HEK293 (cell line): ENCODE data around the gene RPL36A.

Experiments
- CTCF ChIA-PET: fragments of 350-600 bp; formaldehyde crosslinking; extraction: SDS; loops from one replicate; lab custom pipeline; 2021; ENCODE audit warnings: antibody characterized with exemption; lab: Yijun Ruan, JAX
- POLR2A ChIA-PET: fragments of 300-600 bp; formaldehyde crosslinking; extraction: SDS; loops from one replicate; lab custom pipeline; 2020; ENCODE audit warnings: antibody characterized with exemption, inconsistent platforms; lab: Yijun Ruan, JAX
- H3K27ac ChIP-seq: fragments of 200-500 bp; sonication (Bioruptor generic); 2 replicates; pipeline ENCODE4 v1.5.1; 2014; ENCODE audit warnings: low read depth, low read length, control low read depth, inconsistent platforms; ENCODE audit errors: extremely low read depth
- H3K36me3 ChIP-seq, 2 experiments: fragments of 200-500 bp in 1 of 2; sonication (Bioruptor generic) in 1 of 2; 1 replicate in 1 of 2; 2 replicates in 1 of 2; pipeline ENCODE4 v1.5.1; 2014 to 2017; ENCODE audit warnings: inconsistent platforms in 2 of 2, low read length in 2 of 2; ENCODE audit not compliant: control insufficient read depth in 2 of 2, insufficient read depth in 1 of 2
- H3K4me1 ChIP-seq: fragments of 200-500 bp; sonication (Bioruptor generic); 2 replicates; pipeline ENCODE4 v1.5.1; 2014; ENCODE audit warnings: mild to moderate bottlenecking, low read length, inconsistent platforms; ENCODE audit not compliant: control insufficient read depth, insufficient read depth
- H3K4me3 ChIP-seq: 2 replicates; pipeline ENCODE4 v1.5.1; 2011; ENCODE audit warnings: low read depth, mild to moderate bottlenecking, control low read depth, low read length, moderate library complexity
- H3K9me3 ChIP-seq: fragments of 200-500 bp; sonication (Bioruptor generic); 2 replicates; pipeline ENCODE4 v1.5.1; 2014; ENCODE audit warnings: low read depth, low read length, inconsistent platforms; ENCODE audit not compliant: control insufficient read depth, insufficient read depth
- GLIS2 ChIP-seq: fragments of 450-650 bp; formaldehyde crosslinking; IDR thresholded peaks from 2 replicates; pipeline ENCODE4 v1.5.1; 2016; ENCODE audit warnings: missing biosample characterization, missing genetic modification characterization
- IKZF3 ChIP-seq: fragments of 450-650 bp; IDR thresholded peaks from 2 replicates; pipeline ENCODE4 v1.5.0; 2018; ENCODE audit warnings: missing biosample characterization, mild to moderate bottlenecking, missing genetic modification characterization, moderate library complexity
- OSR2 ChIP-seq: fragments of 450-650 bp; formaldehyde crosslinking; IDR thresholded peaks from 2 replicates; pipeline ENCODE4 v1.5.1; 2016; ENCODE audit warnings: missing biosample characterization, missing genetic modification characterization
- OVOL3 ChIP-seq: fragments of 450-650 bp; formaldehyde crosslinking; IDR thresholded peaks from 2 replicates; pipeline ENCODE4 v1.5.1; 2016; ENCODE audit warnings: missing biosample characterization, missing genetic modification characterization
- PRDM2 ChIP-seq: fragments of 450-650 bp; formaldehyde crosslinking; IDR thresholded peaks from 2 replicates; pipeline ENCODE4 v1.5.1; 2016; ENCODE audit warnings: missing biosample characterization, missing genetic modification characterization, borderline replicate concordance
- REPIN1 ChIP-seq: fragments of 450-650 bp; formaldehyde crosslinking; IDR thresholded peaks from 2 replicates; pipeline ENCODE4 v1.5.1; 2017; ENCODE audit warnings: missing biosample characterization, missing genetic modification characterization, low read depth
- SCRT2 ChIP-seq: fragments of 450-650 bp; formaldehyde crosslinking; IDR thresholded peaks from 2 replicates; pipeline ENCODE4 v1.5.1; 2016; ENCODE audit warnings: missing biosample characterization, missing genetic modification characterization
- ZBTB26 ChIP-seq: fragments of 450-650 bp; formaldehyde crosslinking; optimal IDR thresholded peaks from 2 replicates; pipeline ENCODE3; 2016; ENCODE audit warnings: missing biosample characterization, mild to moderate bottlenecking, missing genetic modification characterization
- ZEB2 ChIP-seq: fragments of 450-650 bp; formaldehyde crosslinking; IDR thresholded peaks from 2 replicates; pipeline ENCODE4 v1.5.1; 2016; ENCODE audit warnings: missing biosample characterization, missing genetic modification characterization
- ZFHX2 ChIP-seq: fragments of 450-650 bp; formaldehyde crosslinking; conservative IDR thresholded peaks from 2 replicates; pipeline ENCODE4 v1.5.1; 2016; ENCODE audit warnings: missing biosample characterization, missing genetic modification characterization
- ZFP69B ChIP-seq: fragments of 450-650 bp; formaldehyde crosslinking; IDR thresholded peaks from 2 replicates; pipeline ENCODE4 v1.5.1; 2016; ENCODE audit warnings: missing biosample characterization, missing genetic modification characterization
- ZNF121 ChIP-seq: fragments of 450-650 bp; formaldehyde crosslinking; IDR thresholded peaks from 2 replicates; pipeline ENCODE4 v1.5.1; 2016; ENCODE audit warnings: missing biosample characterization, missing genetic modification characterization
- ZNF133 ChIP-seq: fragments of 450-650 bp; formaldehyde crosslinking; IDR thresholded peaks from 2 replicates; pipeline ENCODE4 v1.5.1; 2016; ENCODE audit warnings: missing biosample characterization, missing genetic modification characterization
- ZNF16 ChIP-seq: fragments of 450-650 bp; formaldehyde crosslinking; IDR thresholded peaks from 2 replicates; pipeline ENCODE4 v1.5.1; 2016; ENCODE audit warnings: low read depth, missing biosample characterization, missing genetic modification characterization
- ZNF214 ChIP-seq: fragments of 450-650 bp; formaldehyde crosslinking; IDR thresholded peaks from 2 replicates; pipeline ENCODE4 v1.5.1; 2017; ENCODE audit warnings: missing biosample characterization, mild to moderate bottlenecking, missing genetic modification characterization, borderline replicate concordance
- ZNF221 ChIP-seq: fragments of 450-650 bp; formaldehyde crosslinking; IDR thresholded peaks from 2 replicates; pipeline ENCODE4 v1.5.1; 2017; ENCODE audit warnings: missing biosample characterization, missing genetic modification characterization, borderline replicate concordance
- ZNF324 ChIP-seq: fragments of 450-650 bp; formaldehyde crosslinking; IDR thresholded peaks from 2 replicates; pipeline ENCODE4 v1.5.1; 2016; ENCODE audit warnings: missing biosample characterization, missing genetic modification characterization
- ZNF335 ChIP-seq: fragments of 450-650 bp; formaldehyde crosslinking; conservative IDR thresholded peaks from 2 replicates; pipeline ENCODE4 v1.5.1; 2016; ENCODE audit warnings: missing biosample characterization, missing genetic modification characterization
- ZNF350 ChIP-seq: fragments of 450-650 bp; formaldehyde crosslinking; IDR thresholded peaks from 2 replicates; pipeline ENCODE4 v1.5.0; 2017; ENCODE audit warnings: missing biosample characterization, mild to moderate bottlenecking, missing genetic modification characterization
- ZNF362 ChIP-seq: fragments of 450-650 bp; formaldehyde crosslinking; IDR thresholded peaks from 2 replicates; pipeline ENCODE4 v1.5.1; 2016; ENCODE audit warnings: missing biosample characterization, missing genetic modification characterization
- ZNF366 ChIP-seq: fragments of 450-650 bp; formaldehyde crosslinking; conservative IDR thresholded peaks from 2 replicates; pipeline ENCODE4 v1.5.1; 2016; ENCODE audit warnings: missing biosample characterization, missing genetic modification characterization
- ZNF391 ChIP-seq: fragments of 450-650 bp; formaldehyde crosslinking; IDR thresholded peaks from 2 replicates; pipeline ENCODE4 v1.5.1; 2016; ENCODE audit warnings: low read depth, missing biosample characterization, missing genetic modification characterization, borderline replicate concordance
- ZNF473 ChIP-seq: fragments of 450-650 bp; formaldehyde crosslinking; IDR thresholded peaks from 2 replicates; pipeline ENCODE4 v1.5.1; 2017; ENCODE audit warnings: missing biosample characterization, missing genetic modification characterization
- ZNF558 ChIP-seq: fragments of 450-650 bp; formaldehyde crosslinking; IDR thresholded peaks from 2 replicates; pipeline ENCODE4 v1.5.1; 2016; ENCODE audit warnings: missing biosample characterization, missing genetic modification characterization
- ZNF629 ChIP-seq: fragments of 450-650 bp; formaldehyde crosslinking; IDR thresholded peaks from 2 replicates; pipeline ENCODE4 v1.5.1; 2017; ENCODE audit warnings: missing biosample characterization, missing genetic modification characterization
- ZNF677 ChIP-seq: fragments of 450-650 bp; IDR thresholded peaks from 2 replicates; pipeline ENCODE4 v1.5.0; 2018; ENCODE audit warnings: missing biosample characterization, mild to moderate bottlenecking, missing genetic modification characterization, moderate library complexity
- ZNF843 ChIP-seq: fragments of 450-650 bp; formaldehyde crosslinking; IDR thresholded peaks from 2 replicates; pipeline ENCODE4 v1.5.1; 2016; ENCODE audit warnings: missing biosample characterization, missing genetic modification characterization
- ZSCAN4 ChIP-seq: fragments of 450-650 bp; formaldehyde crosslinking; IDR thresholded peaks from 2 replicates; pipeline ENCODE4 v1.5.1; 2017; ENCODE audit warnings: missing biosample characterization, missing genetic modification characterization

The RPL36A gene

GRCh38 chrX:101390664-101391525 is at the start of gene RPL36A:
RPL36A (plus strand) TSS chrX:101391011; CDS start chrX:101391044, 33 bp downstream.
- POLR2A ChIA-PET = interaction anchor here (0.5 to 2.4 kb wide), 29 partner anchors 9 to 720 kb away, joined by 3 to 105 read pairs (median 5); partner anchors contain the start of genes CENPI, GLA, HNRNPH2 and TIMM8A
- TF ChIP-seq GLIS2 (no peak), ZSCAN4 (0 out of 2 replicates have a peak, but pooled peaks have one; percentile 32), IKZF3 (tag by site-specific recombination) (peak; percentile 93), ZNF473 (tag by site-specific recombination) (no peak), SCRT2 (tag by site-specific recombination) (peak; percentile 65; the same call in 1 of the 2 replicates), ZNF16 (tag by site-specific recombination) (0 out of 2 replicates have a peak, but pooled peaks have one; percentile 27), ZNF133 (tag by site-specific recombination) (0 out of 2 replicates have a peak, but pooled peaks have one; percentile 38), ZEB2 (tag by site-specific recombination) (peak; percentile 74), ZNF391 (tag by site-specific recombination) (peak; percentile 65; the same call in 1 of the 2 replicates), ZNF629 (tag by site-specific recombination) (peak; percentile 86), ZNF335 (tag by site-specific recombination) (peak; percentile 83), ZNF324 (peak; percentile 83; the same call in 1 of the 2 replicates), ZNF677 (no peak), ZNF362 (tag by site-specific recombination) (peak; percentile 59; the same call in 1 of the 2 replicates), ZFHX2 (no peak), ZNF221 (tag by site-specific recombination) (no peak), OSR2 (tag by site-specific recombination) (peak; percentile 21; the same call in 1 of the 2 replicates), ZNF350 (tag by site-specific recombination) (no peak), ZBTB26 (peak; percentile 31), OVOL3 (no peak), ZNF214 (tag by site-specific recombination) (no peak), ZNF121 (tag by site-specific recombination) (no peak), ZNF366 (peak; percentile 94), ZNF843 (peak; percentile 61; the same call in 1 of the 2 replicates), REPIN1 (tag by site-specific recombination) (no peak), ZFP69B (peak; percentile 69), ZNF558 (peak; percentile 79; the same call in 1 of the 2 replicates), PRDM2 (no peak)

More at GRCh38 chrX:101390664-101391525, at the start of gene RPL36A:
- H3K9me3 ChIP-seq = no peaks in the 10 kb centered on the region
- peak within 1 kb of the TSS; percentile 57 for H3K4me3 ChIP-seq
- no peaks in the 10 kb centered on the region for H3K4me1 ChIP-seq
- H3K36me3 ChIP-seq = peaks cover 31 to 41% of the 10 kb centered on the region in 2 experiments
- CTCF ChIA-PET = interaction anchor here (0.6 to 1.7 kb wide), 18 partner anchors 10 to 262 kb away, joined by 3 to 17 read pairs (median 5); partner anchors contain the start of gene TIMM8A
- H3K27ac ChIP-seq = peak within 1 kb of the TSS; percentile 99
